K562 (cell line): Measurements from ENCODE around the gene CREB3L4. TPM values are rescaled to one million over a fixed set of nuclear protein-coding genes. Genes with fewer than 3 reads are reported as not detected.

Source experiments
- ADNP ChIP-seq: fragments of 200-800 bp; sonication (Bioruptor generic); IDR thresholded peaks from 2 replicates; pipeline ENCODE4 v1.6.1; 2016; ENCODE audit warnings: missing genetic modification characterization, missing compliant biosample characterization
- BRCA1 ChIP-seq, 2 experiments: fragments of 450-650 bp in 1 of 2; sonication (generic) in 1 of 2; formaldehyde crosslinking in 1 of 2; IDR thresholded peaks; 2 replicates each; pipeline versions ENCODE4 v1.5.0 to v1.6.1; 2017 to 2020; ENCODE audit warnings: mild to moderate bottlenecking in 1 of 2, missing genetic modification reagents in 1 of 2
- CBFB ChIP-seq: sonication (generic); formaldehyde crosslinking; IDR thresholded peaks from 2 replicates; pipeline ENCODE4 v1.4.0; 2020; ENCODE audit warnings: mild to moderate bottlenecking, missing genetic modification reagents
- CCNT2 ChIP-seq: IDR thresholded peaks from 2 replicates; pipeline ENCODE4 v1.6.1; 2011; ENCODE audit warnings: borderline replicate concordance, low read depth, mild to moderate bottlenecking, moderate library complexity, mixed read lengths, low read length; ENCODE audit not compliant: insufficient read length; ENCODE audit errors: extremely low read depth
- CHCHD3 ChIP-seq: fragments of 250-450 bp; sonication (Bioruptor Pico); IDR thresholded peaks from 2 replicates; pipeline ENCODE4 v2.1.2; 2022; ENCODE audit warnings: mild to moderate bottlenecking
- FOXK2 ChIP-seq, 2 experiments: fragments of 450-650 bp; IDR thresholded peaks in 1 of 2; conservative IDR thresholded peaks in 1 of 2; 2 replicates each; pipeline ENCODE4 v1.6.1; 2016; ENCODE audit warnings: low read depth in 2 of 2, mild to moderate bottlenecking in 1 of 2
- ID3 ChIP-seq, 2 experiments: fragments of 250-450 bp in 1 of 2; fragments of 450-650 bp in 1 of 2; sonication (Bioruptor Pico) in 1 of 2; IDR thresholded peaks; 2 replicates each; pipeline versions ENCODE4 v1.6.1 to v1.8.0; 2016 to 2021; ENCODE audit warnings: mild to moderate bottlenecking in 2 of 2, moderate library complexity in 2 of 2, missing compliant biosample characterization in 1 of 2, missing genetic modification characterization in 1 of 2
- MTA3 ChIP-seq: fragments of 450-650 bp; formaldehyde crosslinking; IDR thresholded peaks from 2 replicates; pipeline ENCODE4 v1.6.1; 2017; ENCODE audit warnings: mild to moderate bottlenecking, borderline replicate concordance
- MYBL2 ChIP-seq, 2 experiments: fragments of 450-650 bp in 1 of 2; sonication (generic) in 1 of 2; formaldehyde crosslinking in 1 of 2; IDR thresholded peaks; 2 replicates each; pipeline versions ENCODE4 v1.6.1 to v1.8.1; 2017 to 2022; ENCODE audit warnings: borderline replicate concordance in 1 of 2, inconsistent platforms in 1 of 2, low read depth in 1 of 2, mild to moderate bottlenecking in 1 of 2, missing genetic modification reagents in 1 of 2, moderate library complexity in 1 of 2
- RBM17 ChIP-seq: fragments of 200-400 bp; formaldehyde crosslinking; IDR thresholded peaks from 2 replicates; pipeline ENCODE4 v1.6.1; 2017; ENCODE audit warnings: low read depth, mild to moderate bottlenecking, low read length, borderline replicate concordance
- SNIP1 ChIP-seq: fragments of 450-650 bp; IDR thresholded peaks from 2 replicates; pipeline ENCODE4 v1.7.1; 2017; ENCODE audit warnings: low read depth, mild to moderate bottlenecking
- TCF15 ChIP-seq: fragments of 250-450 bp; sonication (Bioruptor Pico); IDR thresholded peaks from 2 replicates; pipeline ENCODE4 v1.8.0; 2022; ENCODE audit warnings: moderate library complexity, mild to moderate bottlenecking, inconsistent platforms
- THAP7 ChIP-seq: fragments of 250-450 bp; sonication (Bioruptor Pico); IDR thresholded peaks from 2 replicates; pipeline ENCODE4 v1.5.0; 2021
- ZNF212 ChIP-seq: fragments of 450-650 bp; formaldehyde crosslinking; IDR thresholded peaks from 2 replicates; pipeline ENCODE4 v1.4.0; 2020; ENCODE audit warnings: mild to moderate bottlenecking
- ZNF324 ChIP-seq: fragments of 250-450 bp; sonication (Bioruptor Pico); IDR thresholded peaks from 2 replicates; pipeline ENCODE4 v1.4.0; 2020; ENCODE audit warnings: mild to moderate bottlenecking
- polyA plus RNA-seq, 8 experiments: library from polyadenylated mRNA; depleted of rRNA in 4 of 8; stranded (reverse) in 5 of 8; unstranded in 3 of 8; fragments of >200 nt; fragmentation: Nextera tagmentation in 2 of 8; fragmentation: Illumina TruSeq in 1 of 8; extraction: Ambion mirVana in 2 of 8; extraction: Trizol in 1 of 8; gene quantifications; 2 replicates each; pipeline versions ENCODE4 v1.2.1 to v1.2.3, GENCODE V29; 2011 to 2014; ENCODE audit warnings: inconsistent platforms in 1 of 8, missing spikeins in 1 of 8
- total RNA-seq, 7 experiments: library from RNA; depleted of rRNA in 6 of 7; stranded (reverse); fragments of >200 nt in 6 of 7; fragmentation: Illumina TruSeq in 2 of 7; extraction: Trizol in 2 of 7; gene quantifications; 2 replicates each; pipeline versions ENCODE4 v1.2.1 to v1.2.3, GENCODE V29; 2011 to 2021; ENCODE audit warnings: low replicate concordance in 1 of 7
- TF ChIP-seq, protein P1 (sequence below), 2 experiments: fragments of 450-650 bp in 1 of 2; sonication (generic) in 1 of 2; formaldehyde crosslinking in 1 of 2; IDR thresholded peaks; 2 replicates each; pipeline versions ENCODE4 v1.7.1 to v1.9.0; 2016 to 2022; ENCODE audit warnings: inconsistent platforms in 1 of 2, mild to moderate bottlenecking in 1 of 2, missing genetic modification reagents in 1 of 2

The CREB3L4 gene
- total and polyA plus RNA-seq, 9 of the 15 experiments (the other 6 are each of a cell fraction or from before 2014, with no cell fraction given) = 9.9 to 18.6 (median 13.9) TPM

GRCh38 chr1:153946622-153947241, 21.0 kb upstream of the CREB3L4 start, which contains the start of gene DENND4B (continued):
- no peak for TF ChIP-seq THAP7 (CRISPR knock-in tag)
- no peak for TF ChIP-seq ZNF212
- no peak; the same call in 1 of the 2 replicates for TF ChIP-seq SNIP1
- peak; percentile 47 for TF ChIP-seq CCNT2
- TF ChIP-seq ADNP (tag) = no peak
- no peak for TF ChIP-seq ID3 (CRISPR knock-in tag; IDR thresholded peaks at IDR 0.05)
- TF ChIP-seq ID3 (tag; IDR thresholded peaks at IDR 0.05) = no peak
- no peak for TF ChIP-seq TCF15
- TF ChIP-seq RBM17 = no peak
- no peak for TF ChIP-seq BRCA1 (IDR thresholded peaks at IDR 0.05)
- no peak for TF ChIP-seq BRCA1 (CRISPR knock-in tag; IDR thresholded peaks at IDR 0.05)
- no peak for TF ChIP-seq MYBL2 (IDR thresholded peaks at IDR 0.05; ENCODE audit: low read depth)
- no peak for TF ChIP-seq MYBL2 (CRISPR knock-in tag; IDR thresholded peaks at IDR 0.05; ENCODE audit: borderline replicate concordance)
- TF ChIP-seq MTA3 = peak; percentile 26; the same call in 1 of the 2 replicates
- no peak for TF ChIP-seq CHCHD3 (CRISPR knock-in tag)
- no peak for TF ChIP-seq FOXK2 (conservative IDR thresholded peaks at IDR 0.05 in 1 of 2, IDR thresholded peaks at IDR 0.05 in 1 of 2; ENCODE audit: low read depth in 2 of 2)
- TF ChIP-seq, protein P1, sequence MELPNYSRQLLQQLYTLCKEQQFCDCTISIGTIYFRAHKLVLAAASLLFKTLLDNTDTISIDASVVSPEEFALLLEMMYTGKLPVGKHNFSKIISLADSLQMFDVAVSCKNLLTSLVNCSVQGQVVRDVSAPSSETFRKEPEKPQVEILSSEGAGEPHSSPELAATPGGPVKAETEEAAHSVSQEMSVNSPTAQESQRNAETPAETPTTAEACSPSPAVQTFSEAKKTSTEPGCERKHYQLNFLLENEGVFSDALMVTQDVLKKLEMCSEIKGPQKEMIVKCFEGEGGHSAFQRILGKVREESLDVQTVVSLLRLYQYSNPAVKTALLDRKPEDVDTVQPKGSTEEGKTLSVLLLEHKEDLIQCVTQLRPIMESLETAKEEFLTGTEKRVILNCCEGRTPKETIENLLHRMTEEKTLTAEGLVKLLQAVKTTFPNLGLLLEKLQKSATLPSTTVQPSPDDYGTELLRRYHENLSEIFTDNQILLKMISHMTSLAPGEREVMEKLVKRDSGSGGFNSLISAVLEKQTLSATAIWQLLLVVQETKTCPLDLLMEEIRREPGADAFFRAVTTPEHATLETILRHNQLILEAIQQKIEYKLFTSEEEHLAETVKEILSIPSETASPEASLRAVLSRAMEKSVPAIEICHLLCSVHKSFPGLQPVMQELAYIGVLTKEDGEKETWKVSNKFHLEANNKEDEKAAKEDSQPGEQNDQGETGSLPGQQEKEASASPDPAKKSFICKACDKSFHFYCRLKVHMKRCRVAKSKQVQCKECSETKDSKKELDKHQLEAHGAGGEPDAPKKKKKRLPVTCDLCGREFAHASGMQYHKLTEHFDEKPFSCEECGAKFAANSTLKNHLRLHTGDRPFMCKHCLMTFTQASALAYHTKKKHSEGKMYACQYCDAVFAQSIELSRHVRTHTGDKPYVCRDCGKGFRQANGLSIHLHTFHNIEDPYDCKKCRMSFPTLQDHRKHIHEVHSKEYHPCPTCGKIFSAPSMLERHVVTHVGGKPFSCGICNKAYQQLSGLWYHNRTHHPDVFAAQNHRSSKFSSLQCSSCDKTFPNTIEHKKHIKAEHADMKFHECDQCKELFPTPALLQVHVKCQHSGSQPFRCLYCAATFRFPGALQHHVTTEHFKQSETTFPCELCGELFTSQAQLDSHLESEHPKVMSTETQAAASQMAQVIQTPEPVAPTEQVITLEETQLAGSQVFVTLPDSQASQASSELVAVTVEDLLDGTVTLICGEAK (IDR thresholded peaks at IDR 0.05) = no peak
- TF ChIP-seq, protein P1 (CRISPR knock-in tag; IDR thresholded peaks at IDR 0.05) = no peak
- TF ChIP-seq CBFB (CRISPR knock-in tag) = no peak
- TF ChIP-seq ZNF324 = no peak
